NCI-H748 treated with DMSO at 0.1 percent for 48 hours (cell line): Measurements from ENCODE around the gene CPAMD8.

Experiments
- DNase-seq: peaks from one replicate; lab custom pipeline; 2025; lab: John Stamatoyannopoulos, UW

Gene CPAMD8

DNA sequence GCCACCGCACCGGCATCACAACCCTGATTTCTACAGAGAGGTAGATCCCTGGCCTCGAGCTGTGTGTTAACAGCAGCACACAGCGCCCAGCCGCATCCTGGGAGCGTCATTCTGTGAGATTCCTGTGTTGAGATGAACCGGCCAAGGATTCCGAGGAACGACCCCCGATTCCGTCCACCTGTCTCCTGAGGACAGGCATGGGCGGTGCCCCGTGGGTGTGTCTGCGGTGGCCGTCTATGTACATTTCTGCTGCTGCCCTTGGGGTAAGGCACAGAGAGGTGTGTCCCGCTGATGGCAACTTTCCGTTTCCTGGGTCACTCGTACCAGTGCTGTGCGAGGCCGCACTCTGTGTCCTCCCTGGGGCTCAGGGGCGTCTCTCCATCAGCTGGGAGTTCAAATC lies 153.9 kb downstream of the CPAMD8 start:
- no peak for DNase-seq

DNA sequence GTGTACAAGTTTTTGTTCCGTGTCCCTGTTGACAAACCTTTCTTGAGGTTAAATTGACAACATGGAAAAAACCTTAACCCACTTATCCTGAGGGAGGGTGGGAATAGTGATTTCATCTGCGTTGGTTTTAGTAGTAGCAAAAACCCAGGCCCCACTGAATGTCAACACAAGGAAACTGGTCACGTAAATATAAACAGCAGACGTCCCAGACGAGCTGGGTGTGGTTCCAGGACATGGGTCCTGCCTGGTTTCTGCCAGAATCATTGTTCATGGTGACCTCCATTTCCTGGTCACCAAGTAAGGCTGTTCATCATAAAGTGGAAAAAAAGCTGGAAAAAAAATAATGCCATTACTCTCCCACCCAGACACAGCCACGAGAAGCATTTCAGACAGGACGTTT lies 154.7 kb downstream of the CPAMD8 start:
- no peak for DNase-seq

DNA sequence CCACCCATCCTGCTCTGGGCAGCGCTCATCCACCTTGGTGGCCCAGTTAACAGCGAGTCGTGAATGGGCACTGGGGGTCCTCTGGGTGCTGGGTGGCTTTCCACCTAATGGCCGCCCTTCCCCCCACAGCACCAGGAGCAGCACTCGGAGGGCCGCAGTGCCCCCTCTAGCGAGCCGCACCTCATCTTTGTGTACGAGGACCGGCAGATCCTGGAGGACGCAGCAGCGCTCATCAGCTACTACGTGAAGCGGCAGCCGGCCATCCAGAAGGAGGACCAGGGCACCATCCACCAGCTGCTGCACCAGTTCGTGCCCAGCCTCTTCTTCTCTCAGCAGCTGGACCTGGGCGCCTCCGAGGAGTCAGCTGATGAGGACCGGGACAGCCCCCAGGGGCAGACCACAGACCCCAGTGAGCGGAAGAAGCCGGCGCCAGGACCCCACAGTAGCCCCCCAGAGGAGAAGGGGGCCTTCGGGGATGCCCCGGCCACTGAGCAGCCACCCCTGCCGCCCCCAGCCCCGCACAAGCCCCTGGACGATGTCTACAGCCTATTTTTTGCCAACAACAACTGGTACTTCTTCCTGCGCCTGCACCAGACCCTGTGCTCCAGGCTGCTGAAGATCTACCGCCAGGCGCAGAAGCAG lies 157.2 kb downstream of the CPAMD8 start:
- DNase-seq, result no peak

DNA sequence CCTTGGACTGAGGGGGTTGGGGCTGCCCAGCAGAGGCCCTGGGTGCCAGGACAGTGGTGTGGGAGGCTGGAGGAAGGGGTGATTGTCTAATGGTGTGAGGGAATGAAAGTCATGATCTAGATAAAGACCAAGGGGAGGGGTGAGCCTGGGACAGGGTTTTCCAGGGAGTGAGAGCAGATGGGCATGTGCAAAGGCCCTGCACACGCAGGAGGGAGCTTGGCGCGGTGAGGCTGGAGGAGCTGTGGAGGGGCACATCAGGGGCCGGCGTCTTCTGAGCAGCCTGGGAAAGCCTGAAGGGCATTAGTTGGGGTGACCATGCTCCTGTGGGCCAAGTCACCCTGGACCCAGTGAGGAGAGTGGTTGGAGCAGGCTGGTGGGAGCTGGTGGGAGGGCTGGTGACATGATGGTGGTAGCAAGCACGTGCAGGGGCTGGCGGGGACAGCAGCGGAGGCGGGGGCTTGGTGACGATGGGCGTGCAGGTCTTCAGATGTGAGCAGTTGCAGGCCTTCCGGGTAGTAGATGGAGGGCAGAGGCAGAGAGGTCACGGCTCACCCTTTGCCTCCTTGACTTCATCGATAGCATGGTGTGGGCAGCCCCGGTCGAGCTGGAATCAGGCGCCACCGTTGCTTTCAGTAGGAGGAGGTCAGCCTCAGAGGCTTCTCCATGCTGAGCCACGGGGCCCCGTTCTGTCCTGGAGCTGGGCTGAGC lies 158.0 kb downstream of the CPAMD8 start:
- no peak for DNase-seq

DNA sequence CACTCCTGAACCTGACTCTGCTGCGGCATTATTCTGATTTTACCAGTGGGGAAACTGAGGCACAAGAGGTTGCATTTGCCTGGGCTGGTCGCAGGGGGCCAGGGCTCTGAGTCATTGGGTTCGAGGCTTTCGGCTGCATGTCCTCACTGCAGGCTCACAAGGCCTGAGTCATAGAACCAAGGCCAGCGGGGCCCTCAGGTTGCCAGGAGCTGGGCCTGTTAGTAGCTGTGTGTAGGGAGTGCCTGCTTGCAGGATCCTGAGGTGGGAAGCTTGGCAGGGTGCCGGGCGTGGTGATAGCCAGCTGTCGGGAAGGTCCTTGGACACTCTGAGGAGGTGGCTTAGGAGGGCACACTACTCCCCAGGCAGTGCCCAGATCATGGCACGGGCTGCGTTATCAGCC lies 159.4 kb downstream of the CPAMD8 start:
- DNase-seq, result no peak

DNA sequence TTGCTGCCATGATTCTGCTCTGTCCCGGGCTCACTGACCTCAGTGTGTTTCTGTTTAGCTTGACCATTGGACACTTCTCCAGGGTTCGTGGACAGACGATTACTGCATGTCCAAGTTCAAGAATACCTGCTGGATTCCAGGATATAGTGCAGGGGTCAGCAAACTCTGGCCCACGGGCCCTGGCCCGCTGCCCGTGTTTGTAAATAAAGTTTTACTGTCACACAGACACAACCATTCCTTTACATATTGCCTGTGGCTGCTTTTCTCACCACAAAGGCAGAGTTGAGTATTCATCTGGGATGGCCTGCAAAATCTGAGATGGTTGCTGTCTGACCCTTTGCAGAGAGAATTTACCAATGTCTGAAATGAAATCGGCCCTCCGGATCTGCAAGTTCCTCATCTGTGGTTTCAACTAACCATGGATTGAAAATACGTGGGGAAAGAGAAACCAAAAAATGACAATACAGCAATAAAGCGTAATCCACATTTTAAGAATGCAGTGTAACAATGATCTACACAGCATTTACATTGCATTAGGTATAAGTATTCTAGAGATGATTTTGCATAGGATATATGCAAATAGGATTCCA lies 163.7 kb downstream of the CPAMD8 start:
- no peak for DNase-seq

DNA sequence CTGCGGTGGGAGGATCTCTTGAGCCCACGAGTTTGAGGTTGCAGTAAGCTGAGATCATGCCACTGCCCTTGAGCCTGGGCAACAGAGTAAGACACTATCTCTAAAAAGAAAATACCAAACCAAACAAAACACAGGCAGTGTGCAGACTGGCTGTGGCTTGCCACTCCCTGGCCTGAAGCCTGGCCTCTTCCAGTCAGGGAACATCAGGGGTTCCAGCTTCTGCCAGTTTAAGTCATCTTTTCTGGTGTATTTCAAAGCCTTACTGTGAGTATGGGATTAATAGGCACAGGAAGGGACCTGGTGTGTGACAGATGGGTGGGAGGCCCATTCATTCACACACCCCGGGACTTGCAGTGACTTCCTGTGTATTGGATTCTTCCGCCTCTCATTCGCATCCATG lies 164.8 kb downstream of the CPAMD8 start:
- DNase-seq, result no peak

DNA sequence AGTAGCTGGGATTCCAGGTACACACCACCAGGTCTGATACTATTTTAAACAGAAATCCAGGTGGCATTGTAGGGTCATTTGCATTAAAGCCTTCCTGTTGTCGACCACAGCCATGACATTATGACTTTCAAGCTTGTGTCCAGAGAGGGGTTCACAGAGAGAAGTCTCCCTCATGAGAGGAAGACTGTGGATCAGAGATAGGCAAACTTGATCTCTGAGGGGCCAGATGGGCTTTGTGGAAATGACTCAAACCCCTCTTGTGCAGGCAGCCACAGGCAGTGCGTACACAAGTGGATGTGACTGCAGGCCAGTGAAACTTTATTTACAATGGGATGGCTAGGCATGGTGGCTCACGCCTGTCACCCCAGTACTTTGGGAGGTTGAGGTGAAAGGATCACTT lies 165.6 kb downstream of the CPAMD8 start:
- DNase-seq, result no peak

DNA sequence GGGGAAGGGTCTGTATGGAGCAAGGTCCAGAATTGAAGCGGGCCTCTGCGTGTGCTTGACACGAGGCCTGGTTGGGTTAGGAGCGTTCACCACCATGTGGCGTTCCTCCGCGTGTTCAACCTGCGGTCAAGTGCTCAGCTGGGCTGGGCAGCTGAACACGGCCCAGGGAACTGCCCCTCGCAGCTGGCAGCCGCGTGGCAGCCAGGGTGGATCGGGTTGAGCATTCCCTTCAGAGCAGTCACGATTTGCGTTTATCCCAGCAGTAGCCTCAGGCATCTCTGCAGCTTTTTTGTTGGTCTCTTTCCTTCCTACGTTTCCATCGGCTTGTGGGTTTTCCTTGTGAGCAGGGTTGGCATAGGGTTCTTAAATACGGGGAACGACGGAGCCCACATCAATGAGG lies 166.5 kb downstream of the CPAMD8 start:
- no peak for DNase-seq

DNA sequence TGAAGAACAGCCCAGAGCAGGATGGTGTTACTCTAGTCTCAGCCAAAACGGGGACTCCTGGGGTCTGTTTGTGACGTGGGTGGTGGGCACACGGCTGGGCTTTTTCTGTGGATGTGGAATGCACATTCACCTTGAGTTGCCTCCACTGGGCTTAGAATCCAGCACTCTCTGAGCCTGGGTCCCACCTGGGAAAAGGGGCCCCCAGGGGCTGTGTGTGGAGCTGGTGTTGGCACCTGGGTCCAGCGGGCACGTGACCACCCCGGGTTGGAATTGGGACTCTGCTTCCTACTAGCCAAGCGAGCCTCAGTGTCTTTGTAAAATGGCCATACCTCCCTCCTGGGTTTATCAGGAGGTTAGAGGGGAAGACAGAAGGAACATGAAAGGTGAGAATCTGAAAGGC lies 167.0 kb downstream of the CPAMD8 start:
- no peak for DNase-seq

DNA sequence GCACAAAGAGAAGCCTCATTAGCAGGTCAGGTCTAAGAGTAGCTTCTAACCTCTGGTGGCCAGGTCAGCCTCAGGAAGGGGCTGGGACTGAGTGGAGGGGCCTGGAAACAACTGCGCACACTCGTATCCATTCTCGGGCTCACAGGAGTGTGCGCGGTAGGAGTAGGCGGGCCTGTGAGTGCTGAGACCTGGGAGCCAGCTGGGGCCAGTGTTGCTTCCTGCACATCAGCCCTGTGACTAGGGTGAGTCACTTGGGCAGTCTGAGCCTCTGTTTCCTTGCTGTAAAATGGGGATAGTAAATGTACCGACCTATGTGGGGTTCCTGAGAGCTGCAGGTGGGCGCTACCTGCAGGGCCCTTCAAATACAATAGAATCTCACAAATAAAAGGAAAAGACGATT lies 170.5 kb downstream of the CPAMD8 start:
- no peak for DNase-seq

DNA sequence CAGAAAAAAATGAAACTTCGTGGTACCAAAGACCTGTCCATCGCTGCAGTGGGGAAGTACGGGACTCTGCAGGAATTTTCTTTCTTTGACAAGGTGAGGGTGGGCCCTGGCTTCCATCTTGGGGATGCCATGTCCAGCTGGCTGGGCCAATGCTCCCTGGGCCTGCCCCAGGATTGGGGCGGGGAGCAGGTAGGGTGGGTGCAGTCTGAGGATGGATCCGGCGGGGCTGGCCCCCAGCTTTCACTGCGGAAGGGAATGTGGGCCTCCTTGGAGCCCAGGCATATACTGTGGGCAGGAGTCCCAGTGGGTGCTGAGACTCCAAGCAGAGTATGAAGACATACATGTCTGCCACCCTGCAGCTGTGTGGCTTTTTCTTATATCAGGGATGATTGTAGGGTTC lies 173.5 kb downstream of the CPAMD8 start:
- DNase-seq, result no peak

DNA sequence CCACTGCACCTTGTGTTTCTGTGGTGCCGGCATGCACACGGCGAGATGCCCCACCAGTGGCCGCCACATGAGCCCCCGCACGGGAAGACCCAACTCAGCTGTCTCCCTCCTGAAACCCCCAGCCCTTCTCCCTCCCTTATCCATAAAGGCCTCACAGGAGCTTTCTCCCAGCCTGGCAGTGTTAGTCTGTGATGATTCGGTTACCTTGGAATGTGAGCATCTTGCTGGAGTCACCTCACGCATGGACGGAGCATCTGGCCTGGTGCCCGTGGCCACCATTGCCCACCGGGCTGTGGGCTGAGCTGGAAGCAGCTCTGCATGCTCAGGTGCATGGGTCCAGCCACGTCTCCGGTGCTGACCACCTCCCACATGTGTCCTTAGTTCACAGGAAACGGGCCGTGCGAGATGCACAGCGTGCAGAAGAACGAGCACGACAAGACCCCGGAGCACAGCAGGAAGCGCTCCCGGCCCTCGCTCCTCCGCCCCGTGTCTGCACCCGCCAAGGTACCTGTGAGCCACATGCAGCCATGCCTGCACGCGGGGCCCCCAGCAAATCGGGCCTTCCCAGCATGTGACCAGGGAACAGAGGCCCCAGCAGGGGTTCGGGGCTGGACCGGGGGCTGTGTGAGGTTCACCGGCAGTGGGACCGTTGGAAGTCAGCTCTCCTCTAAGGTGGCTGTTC lies 175.4 kb downstream of the CPAMD8 start:
- DNase-seq, result no peak

DNA sequence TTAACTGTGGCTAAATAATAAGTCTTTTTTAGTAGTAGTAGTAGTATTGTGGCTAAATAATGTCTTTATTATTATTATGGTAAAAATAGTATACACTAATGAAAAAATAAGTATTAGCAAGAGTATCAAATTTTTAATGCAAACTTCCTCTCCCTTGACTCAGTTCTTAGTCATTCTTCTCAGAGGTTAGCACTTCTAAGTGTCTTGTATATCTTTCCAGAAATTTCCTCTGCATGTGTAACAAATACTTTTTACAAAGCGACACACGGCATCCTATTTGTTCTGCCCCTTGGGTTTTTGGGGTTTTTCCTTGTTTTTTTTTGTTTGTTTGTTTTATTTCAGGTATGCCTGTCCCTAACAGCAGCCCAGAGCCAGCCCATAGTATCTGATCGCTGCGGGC lies 176.5 kb downstream of the CPAMD8 start:
- no peak for DNase-seq

DNA sequence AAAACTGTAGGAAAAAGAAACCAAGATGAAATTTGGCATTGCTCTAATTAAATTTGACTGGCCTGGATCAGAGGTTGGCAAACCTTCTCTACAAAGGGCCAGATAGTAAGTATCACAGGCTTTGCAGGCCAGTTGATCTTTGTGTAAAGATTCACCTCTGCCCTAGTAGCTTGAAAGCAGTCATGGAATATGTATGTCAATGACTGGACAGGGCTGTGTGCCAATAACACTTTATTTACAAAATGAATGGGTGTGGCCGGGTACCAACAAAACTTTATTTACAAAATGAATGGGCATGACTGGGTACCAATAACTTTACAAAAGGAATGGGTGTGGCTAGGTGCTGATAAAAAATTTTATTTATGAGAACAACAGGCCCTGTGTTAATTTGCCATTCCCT lies 177.4 kb downstream of the CPAMD8 start:
- no peak for DNase-seq

DNA sequence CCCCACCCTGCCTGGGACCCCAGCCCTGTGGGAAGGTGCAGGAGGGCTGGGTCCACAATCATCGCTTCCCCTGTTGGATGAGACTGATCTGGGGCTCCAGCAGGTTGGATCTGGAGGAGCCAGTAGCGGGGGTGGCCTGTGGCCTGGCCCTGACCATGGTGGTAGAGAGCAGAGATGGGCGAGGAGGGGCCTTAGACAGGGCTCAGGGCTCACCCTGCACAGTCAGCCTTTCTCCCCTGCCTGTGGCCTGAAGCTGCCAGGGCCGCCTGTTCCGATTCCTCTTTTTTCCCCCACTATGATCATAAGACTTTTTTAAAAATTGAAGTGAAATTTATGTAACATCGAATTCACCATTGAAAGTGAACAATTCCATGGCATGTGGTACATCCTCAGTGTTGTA lies 179.2 kb downstream of the CPAMD8 start:
- no peak for DNase-seq

DNA sequence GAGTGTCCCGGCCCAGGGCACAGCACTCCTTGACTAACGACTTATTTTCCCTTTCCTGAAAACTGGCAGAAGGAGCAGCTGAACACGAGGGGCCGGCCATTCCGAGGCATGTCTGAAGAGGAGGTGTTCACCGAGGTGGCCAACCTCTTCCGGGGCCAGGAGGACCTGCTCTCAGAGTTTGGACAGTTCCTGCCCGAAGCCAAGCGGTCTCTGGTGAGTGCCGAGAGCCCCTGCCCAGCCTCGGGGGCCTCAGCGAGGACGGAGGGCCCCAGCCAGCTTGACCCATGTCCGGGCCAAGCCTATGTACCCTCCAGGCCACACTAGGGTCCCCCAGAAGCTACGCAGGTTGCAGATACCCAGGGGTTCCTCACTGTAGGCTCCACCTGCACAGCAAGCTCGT lies 179.7 kb downstream of the CPAMD8 start:
- DNase-seq, result no peak
